Measurements from ENCODE around the gene POLE.
A peak's percentile ranks its signal among the peaks of the same experiment; 100 is the strongest.

POLE gene

GRCh38 chr12:132641811-132642650 lies 45.1 kb downstream of the POLE start:
- Mint-ChIP-seq H3K27me3 (no peaks in the 10 kb centered on the region), H3K4me1 (ENCODE audit: low read depth) (peaks cover 8% of the 10 kb centered on the region), H3K9me3 (no peaks in the 10 kb centered on the region), H3K36me3 (ENCODE audit: low read depth) (peaks cover 93% of the 10 kb centered on the region), H3K27ac (peak overlapping the region; percentile 26), H3K4me3 (no peak overlapping the region)
- no peak for DNase-seq

- Mint-ChIP-seq H3K4me1 (ENCODE audit: low read depth) (peaks cover 2% of the 10 kb centered on the region), H3K27ac (no peak overlapping the region), H3K27me3 (no peaks in the 10 kb centered on the region), H3K9me3 (no peaks in the 10 kb centered on the region), H3K4me3 (no peak overlapping the region), H3K36me3 (ENCODE audit: low read depth) (peaks cover 94% of the 10 kb centered on the region)
- DNase-seq, result no peak
These were observed 46.2 kb downstream of the POLE start for GRCh38 chr12:132640936-132641335.

- Mint-ChIP-seq H3K27me3 (no peaks in the 10 kb centered on the region), H3K9me3 (no peaks in the 10 kb centered on the region), H3K4me3 (no peak overlapping the region), H3K4me1 (ENCODE audit: low read depth) (no peaks in the 10 kb centered on the region), H3K36me3 (ENCODE audit: low read depth) (peaks cover 95% of the 10 kb centered on the region), H3K27ac (no peak overlapping the region)
- DNase-seq, result no peak
These were observed 47.1 kb downstream of the POLE start for GRCh38 chr12:132639956-132640520.

GRCh38 chr12:132638541-132639408 lies 48.4 kb downstream of the POLE start:
- H3K27ac Mint-ChIP-seq, result no peak overlapping the region
- no peaks in the 10 kb centered on the region for H3K9me3 Mint-ChIP-seq
- no peak overlapping the region for H3K4me3 Mint-ChIP-seq
- H3K27me3 Mint-ChIP-seq, result no peaks in the 10 kb centered on the region
- no peaks in the 10 kb centered on the region for H3K4me1 Mint-ChIP-seq (ENCODE audit: low read depth)
- no peak for DNase-seq
- peaks cover 99% of the 10 kb centered on the region for H3K36me3 Mint-ChIP-seq (ENCODE audit: low read depth)

GRCh38 chr12:132637811-132638210 lies 49.3 kb downstream of the POLE start:
- Mint-ChIP-seq H3K36me3 (ENCODE audit: low read depth) (peaks cover 99% of the 10 kb centered on the region), H3K27me3 (no peaks in the 10 kb centered on the region), H3K4me1 (ENCODE audit: low read depth) (no peaks in the 10 kb centered on the region), H3K4me3 (no peak overlapping the region), H3K9me3 (no peaks in the 10 kb centered on the region), H3K27ac (no peak overlapping the region)
- DNase-seq, result no peak

- Mint-ChIP-seq H3K4me3 (no peak overlapping the region), H3K27me3 (no peaks in the 10 kb centered on the region), H3K27ac (peak overlapping the region; percentile 7), H3K9me3 (no peaks in the 10 kb centered on the region), H3K36me3 (ENCODE audit: low read depth) (peaks cover 98% of the 10 kb centered on the region), H3K4me1 (ENCODE audit: low read depth) (no peaks in the 10 kb centered on the region)
- no peak for DNase-seq
These were observed 51.8 kb downstream of the POLE start for GRCh38 chr12:132635076-132635955.

DNA sequence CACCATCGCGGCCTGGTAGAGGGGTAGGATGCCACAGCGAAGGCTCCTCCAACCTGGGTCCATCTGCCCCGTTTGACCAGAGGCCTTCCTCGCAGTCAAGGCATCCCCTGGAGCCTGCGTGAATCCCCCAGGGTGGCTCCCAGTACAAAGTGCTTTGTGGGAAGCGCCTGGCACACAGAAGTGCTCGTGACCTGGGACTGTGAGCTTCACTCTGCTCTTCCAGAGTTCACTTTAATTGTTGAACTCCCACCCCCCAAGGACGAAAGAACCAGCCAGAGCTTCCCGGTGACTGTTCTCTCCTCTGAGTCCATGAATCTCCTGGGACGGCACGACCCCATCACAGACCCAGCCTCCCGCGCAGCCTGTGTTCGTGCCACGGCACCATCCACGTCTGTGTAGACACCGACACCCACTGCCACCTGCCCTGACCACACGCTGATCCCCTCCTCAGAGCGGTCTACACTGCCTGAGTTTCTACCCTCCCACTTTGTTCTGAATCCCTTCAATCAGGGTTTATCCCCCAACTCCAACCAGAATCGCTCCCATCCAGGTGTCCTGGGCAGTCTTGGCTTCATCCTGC lies 52.6 kb downstream of the POLE start:
- H3K27me3 Mint-ChIP-seq, result no peaks in the 10 kb centered on the region

DNA sequence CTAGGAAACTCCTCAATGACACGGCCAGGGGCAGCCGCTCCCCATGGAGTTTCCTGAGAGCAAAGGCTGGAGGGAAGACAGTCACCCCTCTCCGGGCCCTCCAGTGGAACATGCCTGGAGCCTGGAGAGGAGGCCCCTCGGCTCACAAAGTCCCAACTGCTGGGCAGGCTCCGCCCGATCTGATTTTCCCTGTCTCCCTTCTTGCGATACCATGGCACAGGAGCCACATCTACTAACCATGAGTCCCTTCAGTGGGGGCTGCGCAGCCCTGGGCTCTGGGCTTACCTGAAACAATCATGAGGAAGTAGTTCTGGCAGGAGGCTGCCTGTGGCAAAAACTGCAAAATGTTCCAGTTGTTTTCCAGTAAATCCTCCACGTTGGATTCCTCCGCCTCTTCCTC lies 53.2 kb downstream of the POLE start:
- H3K36me3 Mint-ChIP-seq (ENCODE audit: low read depth), result peaks cover 98% of the 10 kb centered on the region
- no peak overlapping the region for H3K4me3 Mint-ChIP-seq
- H3K27me3 Mint-ChIP-seq, result no peaks in the 10 kb centered on the region
- H3K4me1 Mint-ChIP-seq (ENCODE audit: low read depth), result no peaks in the 10 kb centered on the region
- peak overlapping the region; percentile 4 for H3K27ac Mint-ChIP-seq
- no peaks in the 10 kb centered on the region for H3K9me3 Mint-ChIP-seq
- no peak for DNase-seq

More for the DNA sequence above, 52.6 kb downstream of the POLE start:
- H3K27ac Mint-ChIP-seq, result peak overlapping the region; percentile 4
- H3K9me3 Mint-ChIP-seq, result no peaks in the 10 kb centered on the region
- DNase-seq, result no peak
- H3K36me3 Mint-ChIP-seq (ENCODE audit: low read depth), result peaks cover 98% of the 10 kb centered on the region
- no peak overlapping the region for H3K4me3 Mint-ChIP-seq
- no peaks in the 10 kb centered on the region for H3K4me1 Mint-ChIP-seq (ENCODE audit: low read depth)

- no peak overlapping the region for H3K27ac Mint-ChIP-seq
- H3K9me3 Mint-ChIP-seq, result no peaks in the 10 kb centered on the region
- no peaks in the 10 kb centered on the region for H3K4me1 Mint-ChIP-seq (ENCODE audit: low read depth)
- no peak overlapping the region for H3K4me3 Mint-ChIP-seq
- no peaks in the 10 kb centered on the region for H3K27me3 Mint-ChIP-seq
- peaks cover 98% of the 10 kb centered on the region for H3K36me3 Mint-ChIP-seq (ENCODE audit: low read depth)
- DNase-seq, result no peak
These were observed 53.7 kb downstream of the POLE start for GRCh38 chr12:132633398-132633797.

GRCh38 chr12:132632521-132633228 lies 54.5 kb downstream of the POLE start:
- Mint-ChIP-seq H3K27me3 (no peaks in the 10 kb centered on the region), H3K4me3 (no peak overlapping the region), H3K27ac (no peak overlapping the region), H3K9me3 (no peaks in the 10 kb centered on the region), H3K36me3 (ENCODE audit: low read depth) (peaks cover 96% of the 10 kb centered on the region), H3K4me1 (ENCODE audit: low read depth) (no peaks in the 10 kb centered on the region)
- DNase-seq, result no peak

GRCh38 chr12:132631666-132632065 lies 55.5 kb downstream of the POLE start:
- no peak for DNase-seq
- H3K4me3 Mint-ChIP-seq, result no peak overlapping the region
- peaks cover 93% of the 10 kb centered on the region for H3K36me3 Mint-ChIP-seq (ENCODE audit: low read depth)
- no peaks in the 10 kb centered on the region for H3K9me3 Mint-ChIP-seq
- H3K4me1 Mint-ChIP-seq (ENCODE audit: low read depth), result no peaks in the 10 kb centered on the region
- H3K27ac Mint-ChIP-seq, result no peak overlapping the region
- no peaks in the 10 kb centered on the region for H3K27me3 Mint-ChIP-seq

- Mint-ChIP-seq H3K9me3 (no peaks in the 10 kb centered on the region), H3K27ac (no peak overlapping the region), H3K36me3 (ENCODE audit: low read depth) (peaks cover 92% of the 10 kb centered on the region), H3K27me3 (no peaks in the 10 kb centered on the region), H3K4me1 (ENCODE audit: low read depth) (no peaks in the 10 kb centered on the region), H3K4me3 (no peak overlapping the region)
- no peak for DNase-seq
These were observed 56.5 kb downstream of the POLE start for GRCh38 chr12:132630672-132631071.

DNA sequence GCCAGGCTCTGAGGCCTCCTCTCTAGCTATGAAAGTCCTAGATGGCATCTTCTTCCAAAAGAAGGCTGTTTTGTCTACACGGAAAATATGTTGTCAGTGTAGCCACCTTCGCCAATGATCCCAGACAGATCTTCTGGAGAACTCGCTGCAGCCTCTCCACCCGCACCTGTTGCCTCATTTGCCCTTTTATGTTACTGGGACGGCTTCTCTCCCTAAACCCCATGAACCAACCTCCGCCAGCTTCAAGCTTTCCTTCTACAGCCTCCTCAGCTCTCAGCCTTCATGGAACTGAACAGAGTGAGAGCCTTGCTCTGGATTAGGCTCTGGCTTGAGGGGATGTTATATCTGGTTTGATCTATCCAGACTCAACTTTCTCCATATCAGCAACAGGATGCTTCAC lies 57.8 kb downstream of the POLE start:
- H3K36me3 Mint-ChIP-seq (ENCODE audit: low read depth), result peaks cover 92% of the 10 kb centered on the region
- H3K9me3 Mint-ChIP-seq, result no peaks in the 10 kb centered on the region
- no peak for DNase-seq
- H3K4me1 Mint-ChIP-seq (ENCODE audit: low read depth), result no peaks in the 10 kb centered on the region
- no peaks in the 10 kb centered on the region for H3K27me3 Mint-ChIP-seq
- no peak overlapping the region for H3K27ac Mint-ChIP-seq
- no peak overlapping the region for H3K4me3 Mint-ChIP-seq

Measured in activated T-cell treated with anti-CD3 and anti-CD28 coated beads, Interleukin-2, amount 50 U/mL, for 24 hours (primary cell).